HG02973 (cell line): ENCODE measurements around the gene PIR.

Experiments used
- ATAC-seq: cut with Tn5 transposase; IDR thresholded peaks from one replicate; pipeline ENCODE4 v1.9.1; 2021; ENCODE audit warnings: moderate library complexity; ENCODE audit not compliant: unreplicated experiment

The PIR gene

GRCh38 chrX:15493118-15493962, at the start of gene PIR:
TSS of gene PIR (minus strand) at chrX:15493333. CDS start at chrX:15491257, 2,076 bp downstream.
- ATAC-seq = peak; percentile 97

GRCh38 chrX:15530318-15530717, 37.2 kb upstream of the PIR start:
- no peak for ATAC-seq

- no peak for ATAC-seq
Measured at GRCh38 chrX:15529165-15529564, 36.0 kb upstream of the PIR start.

GRCh38 chrX:15525664-15526416, 32.7 kb upstream of the PIR start:
- ATAC-seq = no peak

GRCh38 chrX:15524417-15524816, 31.3 kb upstream of the PIR start:
- ATAC-seq = no peak

GRCh38 chrX:15523088-15523487, 30.0 kb upstream of the PIR start:
- ATAC-seq = no peak

GRCh38 chrX:15522464-15522863, 29.3 kb upstream of the PIR start:
- ATAC-seq = no peak

GRCh38 chrX:15515931-15516330, 22.8 kb upstream of the PIR start:
- ATAC-seq = no peak

- ATAC-seq = no peak
Measured at GRCh38 chrX:15514279-15514678, 21.1 kb upstream of the PIR start.

GRCh38 chrX:15512401-15512965, 19.4 kb upstream of the PIR start:
- ATAC-seq = no peak

- no peak for ATAC-seq
Measured at GRCh38 chrX:15511563-15511962, 18.4 kb upstream of the PIR start.

GRCh38 chrX:15509845-15510244, 16.7 kb upstream of the PIR start:
- ATAC-seq = no peak

- no peak for ATAC-seq
Measured at GRCh38 chrX:15507005-15507404, 13.9 kb upstream of the PIR start.

GRCh38 chrX:15505101-15505500, 12.0 kb upstream of the PIR start:
- ATAC-seq = no peak

GRCh38 chrX:15504661-15505060, 11.5 kb upstream of the PIR start:
- ATAC-seq = no peak

- no peak for ATAC-seq
Measured at GRCh38 chrX:15501506-15501905, 8.4 kb upstream of the PIR start.

GRCh38 chrX:15500497-15500966, 7.4 kb upstream of the PIR start, which contains the start of gene BMX:
TSS of gene BMX (plus strand) at chrX:15500807. CDS start at chrX:15508354, 7,547 bp downstream.
- ATAC-seq = no peak

GRCh38 chrX:15499976-15500375, 6.8 kb upstream of the PIR start:
- no peak for ATAC-seq

- ATAC-seq = no peak
Measured at GRCh38 chrX:15498741-15499140, 5.6 kb upstream of the PIR start.

- ATAC-seq = no peak
Measured at GRCh38 chrX:15497865-15498264, 4.7 kb upstream of the PIR start.

GRCh38 chrX:15496824-15497223, 3.7 kb upstream of the PIR start:
- ATAC-seq = no peak

- ATAC-seq = no peak
Measured at GRCh38 chrX:15495801-15496200, 2.7 kb upstream of the PIR start.
